HG02571 (cell line): ENCODE measurements around the gene THAP8.
"Not testable (repeated sequence)": the region's sequence is repeated elsewhere in the genome, so short reads cannot be mapped to it uniquely, and the experiment has no call there.

Experiments
- ATAC-seq: cut with Tn5 transposase; IDR thresholded peaks from one replicate; pipeline ENCODE4 v1.9.1; 2021; ENCODE audit warnings: mild to moderate bottlenecking, moderate library complexity; ENCODE audit not compliant: unreplicated experiment

The THAP8 gene

GRCh38 chr19:36068810-36069499 is 14.9 kb upstream of the THAP8 start:
- not testable (repeated sequence) for ATAC-seq

- ATAC-seq: no peak
Observed at GRCh38 chr19:36067681-36068080, 13.6 kb upstream of the THAP8 start.

DNA sequence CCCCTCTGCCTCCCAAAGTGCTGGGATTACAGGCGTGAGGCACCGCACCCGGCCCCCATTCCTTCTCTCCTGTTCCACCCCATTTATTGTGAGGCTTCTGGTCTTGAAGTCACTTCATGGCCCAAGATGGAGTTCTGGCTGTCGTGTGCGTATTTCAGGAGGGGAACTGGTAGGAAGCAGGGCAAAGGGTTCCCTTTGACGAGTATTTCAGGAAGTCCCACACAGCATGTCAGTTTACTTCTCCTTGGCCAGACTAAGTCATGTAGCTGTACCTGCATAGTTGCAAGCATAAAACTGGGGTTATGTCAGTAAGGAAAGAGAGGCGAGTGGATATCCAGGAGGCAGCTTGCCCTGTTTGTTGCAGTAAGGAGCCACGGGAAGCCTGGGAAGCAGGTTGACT is 10.7 kb upstream of the THAP8 start:
- ATAC-seq: no peak

DNA sequence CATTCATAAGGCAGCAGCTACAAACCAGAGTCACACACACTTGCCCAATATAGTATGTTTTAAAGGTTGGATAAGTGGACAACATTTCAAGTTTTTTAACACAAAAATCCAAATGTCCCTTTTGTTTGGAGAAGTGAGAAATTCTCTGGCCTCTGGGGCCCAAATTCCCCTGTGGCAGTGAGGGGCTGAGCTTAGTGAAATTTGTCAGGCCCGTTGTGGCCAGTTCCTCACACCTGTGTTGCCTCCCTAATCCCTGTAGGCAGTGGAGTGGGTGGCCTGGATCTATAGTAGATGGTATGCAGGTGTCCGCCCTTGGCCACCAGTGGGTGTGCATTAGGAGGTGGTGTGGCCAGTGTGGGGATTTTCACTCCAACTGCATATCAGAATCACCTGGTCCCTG is 7.3 kb upstream of the THAP8 start:
- ATAC-seq: no peak

DNA sequence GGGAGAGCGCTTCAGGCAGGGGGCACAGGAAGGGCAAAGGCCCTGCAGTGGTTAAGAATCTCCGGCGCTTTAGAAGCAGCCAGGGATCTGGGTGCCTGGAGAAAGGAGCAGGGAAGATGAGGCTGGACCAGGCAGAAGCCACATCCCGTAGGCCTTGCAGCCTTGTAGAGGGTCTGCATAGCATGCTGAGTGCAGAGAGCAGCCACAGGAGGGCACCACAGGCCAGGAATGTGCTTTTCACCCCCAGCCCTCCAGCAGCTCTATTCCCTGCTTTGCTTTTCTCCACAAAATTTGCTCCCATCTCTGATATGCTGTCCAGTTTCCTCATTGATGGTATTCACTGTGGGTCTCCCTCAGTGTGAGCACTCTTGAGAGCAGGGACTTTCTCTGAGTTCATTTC is 6.3 kb upstream of the THAP8 start:
- ATAC-seq: no peak

- ATAC-seq: no peak
Observed at GRCh38 chr19:36059180-36059910, 5.3 kb upstream of the THAP8 start.

- no peak for ATAC-seq
Observed at GRCh38 chr19:36058481-36059179, 4.5 kb upstream of the THAP8 start.

- ATAC-seq: peak; percentile 68
Observed at GRCh38 chr19:36054733-36055686, 925 bp upstream of the THAP8 start, which contains the start of gene WDR62. WDR62 (plus strand) TSS chr19:36054897; CDS start chr19:36054972, 75 bp downstream.

- no peak for ATAC-seq
Observed at GRCh38 chr19:36051637-36052036, 2.4 kb downstream of the THAP8 start.

- ATAC-seq: no peak
Observed at GRCh38 chr19:36051236-36051635, 2.8 kb downstream of the THAP8 start.

DNA sequence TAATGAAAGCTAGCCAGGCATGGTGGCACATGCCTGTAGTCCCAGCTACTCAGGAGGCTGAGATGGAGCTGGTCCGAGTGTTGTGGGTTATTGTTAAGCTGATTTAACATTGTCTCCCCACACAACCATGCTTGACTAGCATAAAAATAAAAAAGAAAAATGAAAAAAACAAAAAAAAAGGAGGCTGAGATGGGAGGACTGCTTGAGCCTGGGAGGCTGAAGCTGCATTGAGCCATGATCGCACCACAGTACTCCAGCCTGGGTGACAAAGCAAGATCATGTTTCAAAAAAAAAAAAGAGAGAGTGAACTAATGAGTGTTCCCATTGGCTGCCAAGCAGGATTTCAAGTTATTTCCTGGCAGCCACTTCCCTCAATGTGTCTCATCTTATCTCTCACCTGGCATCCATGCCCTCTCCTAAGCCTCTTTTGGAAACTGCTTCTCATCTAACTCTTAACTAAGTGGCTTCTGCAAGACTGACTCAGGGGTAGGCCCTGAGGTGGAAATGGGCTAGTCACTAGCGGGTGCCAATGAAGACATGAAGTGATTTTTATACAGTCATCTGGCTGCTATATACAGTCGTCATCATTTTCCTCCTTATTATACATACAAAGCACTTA is 4.9 kb downstream of the THAP8 start:
- ATAC-seq: no peak

DNA sequence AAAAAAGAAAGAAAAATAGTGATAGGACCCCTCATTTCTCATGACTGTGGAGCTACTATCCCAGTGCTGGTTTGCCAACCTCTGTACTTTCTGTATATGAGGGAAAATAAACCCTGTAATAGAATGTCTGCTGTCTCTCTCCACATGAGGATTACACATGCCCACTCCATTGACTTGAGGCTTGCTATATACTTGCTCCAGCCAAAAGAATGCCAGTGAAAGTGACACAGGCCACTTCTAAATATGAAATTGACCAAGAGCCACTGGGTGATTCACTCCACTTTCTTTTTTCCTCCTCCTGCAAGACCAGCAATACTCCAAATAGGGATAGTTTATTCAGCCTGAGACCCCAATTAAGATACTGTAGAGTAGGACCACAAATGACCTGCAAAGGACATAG is 6.2 kb downstream of the THAP8 start:
- ATAC-seq: no peak

DNA sequence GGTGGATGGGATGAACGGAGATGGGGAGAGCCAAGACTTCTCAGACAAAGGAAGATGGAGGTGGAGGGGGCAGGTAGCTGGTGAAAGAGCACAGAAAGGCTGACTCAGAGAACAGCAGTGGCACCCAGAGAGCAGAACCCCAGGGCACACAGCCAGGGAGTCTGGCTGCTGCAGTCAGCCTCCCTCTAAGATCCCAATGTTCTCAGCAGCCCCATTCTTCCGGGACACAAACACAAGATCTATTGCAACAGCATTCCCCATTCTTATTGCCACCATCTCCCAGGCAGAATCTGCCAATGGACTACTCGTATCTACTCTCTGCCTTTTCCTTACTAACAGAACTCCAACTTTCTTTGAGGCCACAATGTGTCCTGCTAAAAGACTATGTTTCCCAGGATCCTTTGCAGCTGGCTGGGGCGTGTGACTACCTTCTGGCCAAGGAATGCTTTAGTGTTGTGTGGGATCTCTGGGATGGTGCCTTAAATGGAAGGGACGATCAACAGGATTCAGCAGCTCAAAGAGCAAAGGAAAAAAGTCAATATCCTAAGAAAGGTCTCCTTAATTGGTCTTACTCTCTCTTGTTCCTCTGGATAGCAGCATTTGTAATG is 7.5 kb downstream of the THAP8 start:
- ATAC-seq: no peak

DNA sequence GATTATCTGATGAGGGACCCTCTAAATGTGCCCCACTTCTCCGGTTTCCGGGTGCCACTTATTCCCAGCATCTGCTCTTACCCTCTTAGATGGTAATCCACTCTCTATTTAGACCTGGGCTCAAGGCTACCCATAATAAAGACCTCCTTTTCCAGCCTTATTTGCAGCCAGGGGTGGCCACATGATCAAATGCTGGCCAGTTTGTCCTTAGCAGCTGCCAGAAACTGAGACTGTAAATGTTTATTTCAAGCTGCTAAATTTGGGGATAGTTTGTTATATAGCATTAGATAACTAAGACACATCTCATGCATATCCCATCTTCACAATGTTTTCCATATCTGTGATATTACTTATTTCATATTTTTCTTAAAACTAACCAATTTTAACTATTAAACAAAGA is 10.1 kb downstream of the THAP8 start:
- no peak for ATAC-seq

- no peak for ATAC-seq
Observed at GRCh38 chr19:36041831-36042230, 12.3 kb downstream of the THAP8 start.

GRCh38 chr19:36041092-36041491 is 13.0 kb downstream of the THAP8 start:
- ATAC-seq: not testable (repeated sequence)

- no peak for ATAC-seq
Observed at GRCh38 chr19:36040495-36040894, 13.6 kb downstream of the THAP8 start.

GRCh38 chr19:36032251-36033104 is 21.6 kb downstream of the THAP8 start, which contains the start of gene CLIP3:
CLIP3 (minus strand) TSS chr19:36032873; CDS start chr19:36032357, 516 bp downstream.
- ATAC-seq: no peak

DNA sequence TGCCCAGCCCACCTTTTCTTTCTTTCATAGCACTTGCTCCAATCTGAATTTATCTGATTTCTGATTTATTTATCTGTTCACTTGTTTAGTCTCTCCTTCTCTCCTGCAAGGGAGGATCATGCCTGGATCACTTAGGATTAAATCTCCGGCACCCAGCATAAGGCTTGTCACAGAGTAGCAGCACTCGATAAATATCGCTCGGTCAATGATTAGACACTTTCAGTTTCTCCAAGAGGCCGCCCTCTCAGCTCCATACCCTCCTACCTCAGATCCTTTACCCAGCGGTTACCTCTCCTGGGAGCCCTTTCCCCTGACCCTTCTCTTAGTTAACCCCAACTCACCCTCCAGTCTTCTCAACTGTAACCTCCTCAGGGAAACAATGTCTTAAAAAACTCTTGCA is 22.8 kb downstream of the THAP8 start:
- ATAC-seq: no peak
